CD4-positive, alpha-beta T cell treated with Interleukin-4 for 4 hours (primary cell): Measurements from ENCODE around the gene LHX5.

Source experiments
- DNase-seq: peaks from one replicate; pipeline ENCODE4 v3.0.0-alpha.2; 2020

LHX5 gene

GRCh38 chr12:113477171-113477841 lies 5.6 kb upstream of the LHX5 start:
- no peak for DNase-seq

GRCh38 chr12:113476176-113476986 lies 4.7 kb upstream of the LHX5 start:
- DNase-seq = no peak

- DNase-seq = no peak
These were observed 3.9 kb upstream of the LHX5 start for GRCh38 chr12:113475451-113476175.

GRCh38 chr12:113474635-113475436 lies 3.2 kb upstream of the LHX5 start:
- no peak for DNase-seq

GRCh38 chr12:113473942-113474341 lies 2.3 kb upstream of the LHX5 start:
- no peak for DNase-seq

- no peak for DNase-seq
These were observed 1.7 kb upstream of the LHX5 start for GRCh38 chr12:113473400-113473799.

- no peak for DNase-seq
These were observed 785 bp upstream of the LHX5 start for GRCh38 chr12:113472191-113473121.

- DNase-seq = no peak
These were observed 626 bp downstream of the LHX5 start for GRCh38 chr12:113470871-113471618.

- no peak for DNase-seq
These were observed 1.5 kb downstream of the LHX5 start for GRCh38 chr12:113469949-113470743.

GRCh38 chr12:113469224-113469948 lies 2.3 kb downstream of the LHX5 start:
- DNase-seq = no peak

- DNase-seq = no peak
These were observed 3.1 kb downstream of the LHX5 start for GRCh38 chr12:113468365-113469223.

- DNase-seq = no peak
These were observed 3.9 kb downstream of the LHX5 start for GRCh38 chr12:113467502-113468364.

GRCh38 chr12:113467142-113467501 lies 4.5 kb downstream of the LHX5 start:
- DNase-seq = no peak

- DNase-seq = no peak
These were observed 5.1 kb downstream of the LHX5 start for GRCh38 chr12:113466454-113467141.

GRCh38 chr12:113465808-113466453 lies 5.7 kb downstream of the LHX5 start:
- DNase-seq = no peak
